ENCODE measurements around the gene SYT9.

DNA sequence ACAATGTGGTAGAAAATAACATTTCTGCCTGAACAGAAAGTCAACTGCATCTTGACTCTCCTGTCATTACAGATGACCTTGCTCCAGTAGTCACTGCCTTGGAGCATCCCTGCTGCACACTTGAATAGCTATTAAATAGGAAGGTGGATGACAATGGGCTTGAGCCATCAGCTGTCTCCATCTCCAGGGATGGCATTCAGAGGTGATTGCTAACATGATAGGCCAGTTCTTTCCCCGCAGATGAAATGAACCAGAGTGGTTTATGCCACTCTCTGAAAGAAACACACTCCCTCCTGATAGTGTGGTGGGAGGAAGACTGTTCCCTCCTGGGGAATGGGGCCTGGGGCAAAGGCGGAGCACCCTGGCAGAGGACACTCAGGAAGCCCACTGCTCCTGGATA, 176.5 kb downstream of the SYT9 start:
- TF ChIP-seq POLR2A (IDR thresholded peaks at IDR 0.05): no peak
- TF ChIP-seq, protein P1, sequence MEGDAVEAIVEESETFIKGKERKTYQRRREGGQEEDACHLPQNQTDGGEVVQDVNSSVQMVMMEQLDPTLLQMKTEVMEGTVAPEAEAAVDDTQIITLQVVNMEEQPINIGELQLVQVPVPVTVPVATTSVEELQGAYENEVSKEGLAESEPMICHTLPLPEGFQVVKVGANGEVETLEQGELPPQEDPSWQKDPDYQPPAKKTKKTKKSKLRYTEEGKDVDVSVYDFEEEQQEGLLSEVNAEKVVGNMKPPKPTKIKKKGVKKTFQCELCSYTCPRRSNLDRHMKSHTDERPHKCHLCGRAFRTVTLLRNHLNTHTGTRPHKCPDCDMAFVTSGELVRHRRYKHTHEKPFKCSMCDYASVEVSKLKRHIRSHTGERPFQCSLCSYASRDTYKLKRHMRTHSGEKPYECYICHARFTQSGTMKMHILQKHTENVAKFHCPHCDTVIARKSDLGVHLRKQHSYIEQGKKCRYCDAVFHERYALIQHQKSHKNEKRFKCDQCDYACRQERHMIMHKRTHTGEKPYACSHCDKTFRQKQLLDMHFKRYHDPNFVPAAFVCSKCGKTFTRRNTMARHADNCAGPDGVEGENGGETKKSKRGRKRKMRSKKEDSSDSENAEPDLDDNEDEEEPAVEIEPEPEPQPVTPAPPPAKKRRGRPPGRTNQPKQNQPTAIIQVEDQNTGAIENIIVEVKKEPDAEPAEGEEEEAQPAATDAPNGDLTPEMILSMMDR (IDR thresholded peaks at IDR 0.05): no peak
